ACC112 (cell line): Measurements from ENCODE around the gene MAP3K6.

ENCODE experiments used
- H2AFZ ChIP-seq: fragments of 200-600 bp; sonication (generic); one replicate; pipeline ENCODE4 v1.6.0; 2017; ENCODE audit warnings: antibody characterized with exemption, low read length; ENCODE audit not compliant: unreplicated experiment
- H3K27ac ChIP-seq: fragments of 200-600 bp; sonication (generic); 2 replicates; pipeline ENCODE4 v1.5.1; 2014; ENCODE audit warnings: low read depth, mild to moderate bottlenecking, antibody characterized with exemption, low read length, moderate library complexity
- H3K27me3 ChIP-seq: fragments of 200-600 bp; sonication (generic); 2 replicates; pipeline ENCODE4 v1.6.1; 2014; ENCODE audit warnings: mild to moderate bottlenecking, antibody characterized with exemption, low read length, moderate library complexity, mixed read lengths; ENCODE audit not compliant: insufficient read depth
- H3K36me3 ChIP-seq: fragments of 200-600 bp; sonication (generic); 2 replicates; pipeline ENCODE4 v1.6.1; 2016; ENCODE audit warnings: mild to moderate bottlenecking, antibody characterized with exemption, low read length, moderate library complexity, mixed read lengths; ENCODE audit not compliant: insufficient read depth
- H3K4me1 ChIP-seq: fragments of 200-600 bp; sonication (generic); one replicate; pipeline ENCODE4 v1.6.1; 2016; ENCODE audit warnings: low read length, mixed read lengths; ENCODE audit not compliant: insufficient read depth, unreplicated experiment, control insufficient read depth
- H3K4me3 ChIP-seq: fragments of 200-600 bp; sonication (generic); 2 replicates; pipeline ENCODE4 v1.5.1; 2014; ENCODE audit warnings: mild to moderate bottlenecking, low read depth, low read length
- H3K79me2 ChIP-seq: fragments of 200-600 bp; sonication (generic); one replicate; pipeline ENCODE4 v1.6.0; 2016; ENCODE audit warnings: low read length; ENCODE audit not compliant: control insufficient read depth, unreplicated experiment, insufficient read depth

The MAP3K6 gene

GRCh38 chr1:27307874-27308598 lies 58.7 kb downstream of the MAP3K6 start:
- H2AFZ ChIP-seq: no peak overlapping the region
- H3K36me3 ChIP-seq: no peaks in the 10 kb centered on the region
- H3K4me1 ChIP-seq: no peaks in the 10 kb centered on the region
- H3K79me2 ChIP-seq: no peaks in the 10 kb centered on the region
- H3K4me3 ChIP-seq: no peak overlapping the region
- no peaks in the 10 kb centered on the region for H3K27me3 ChIP-seq
- H3K27ac ChIP-seq: no peak overlapping the region

GRCh38 chr1:27306892-27307761 lies 59.6 kb downstream of the MAP3K6 start:
- no peak overlapping the region for H3K4me3 ChIP-seq
- H3K27me3 ChIP-seq: no peaks in the 10 kb centered on the region
- H3K79me2 ChIP-seq: no peaks in the 10 kb centered on the region
- no peaks in the 10 kb centered on the region for H3K36me3 ChIP-seq
- H2AFZ ChIP-seq: no peak overlapping the region
- H3K4me1 ChIP-seq: no peaks in the 10 kb centered on the region
- H3K27ac ChIP-seq: no peak overlapping the region

GRCh38 chr1:27306071-27306470 lies 60.7 kb downstream of the MAP3K6 start:
- H3K4me3 ChIP-seq: no peak overlapping the region
- no peaks in the 10 kb centered on the region for H3K79me2 ChIP-seq
- H3K27ac ChIP-seq: no peak overlapping the region
- no peaks in the 10 kb centered on the region for H3K36me3 ChIP-seq
- H3K27me3 ChIP-seq: no peaks in the 10 kb centered on the region
- peaks cover 1% of the 10 kb centered on the region for H3K4me1 ChIP-seq
- no peak overlapping the region for H2AFZ ChIP-seq
